RWPE1 (cell line): Measurements from ENCODE around the gene NCBP2L.

Source experiments
- CTCF ChIA-PET: fragments of 350-600 bp; sonication (Branson Sonifier 250); formaldehyde crosslinking; extraction: SDS; loops from one replicate; lab custom pipeline; 2021; lab: Yijun Ruan, JAX
- POLR2A ChIA-PET: fragments of 400-600 bp; formaldehyde crosslinking; extraction: SDS; loops from one replicate; lab custom pipeline; 2020; ENCODE audit warnings: antibody characterized with exemption; ENCODE audit not compliant: low non-redundant PET; lab: Yijun Ruan, JAX
- DNase-seq: peaks from one replicate; pipeline ENCODE4 v3.0.0; 2012; ENCODE audit warnings: low spot score
- H3K27ac ChIP-seq: fragments of 450-650 bp; 2 replicates; pipeline ENCODE4 v1.5.1; 2017
- CTCF ChIP-seq: fragments of 450-650 bp; conservative IDR thresholded peaks from 2 replicates; pipeline ENCODE4 v1.5.1; 2017; ENCODE audit warnings: low read depth, mild to moderate bottlenecking

Gene NCBP2L

GRCh38 chrX:107827852-107828251, 50.3 kb downstream of the NCBP2L start:
- ChIA-PET CTCF (no interaction called here), POLR2A (no interaction called here)
- no peak for DNase-seq
- no peak overlapping the region for H3K27ac ChIP-seq
- no peak for TF ChIP-seq CTCF

GRCh38 chrX:107829878-107830277, 52.3 kb downstream of the NCBP2L start:
- ChIA-PET CTCF (no interaction called here), POLR2A (no interaction called here)
- TF ChIP-seq CTCF: no peak
- no peak overlapping the region for H3K27ac ChIP-seq
- DNase-seq: no peak

- DNase-seq: no peak
- no peak overlapping the region for H3K27ac ChIP-seq
- ChIA-PET POLR2A (no interaction called here), CTCF (no interaction called here)
- TF ChIP-seq CTCF: no peak
Measured at GRCh38 chrX:107831071-107831730, 53.7 kb downstream of the NCBP2L start.

- no peak for TF ChIP-seq CTCF
- POLR2A ChIA-PET: no interaction called here
- no peak for DNase-seq
- no peak overlapping the region for H3K27ac ChIP-seq
- CTCF ChIA-PET: no interaction called here
Measured at GRCh38 chrX:107834275-107835201, 57.0 kb downstream of the NCBP2L start.

GRCh38 chrX:107836958-107837357, 59.4 kb downstream of the NCBP2L start:
- no peak for DNase-seq
- TF ChIP-seq CTCF: no peak
- POLR2A ChIA-PET: no interaction called here
- H3K27ac ChIP-seq: no peak overlapping the region
- CTCF ChIA-PET: no interaction called here

- ChIA-PET CTCF (interaction anchor here (0.7 kb wide), 1 partner anchor 1468 kb away, joined by 8 read pairs; no protein-coding TSS in a partner anchor), POLR2A (no interaction called here)
- no peak for DNase-seq
- TF ChIP-seq CTCF: no peak
- no peak overlapping the region for H3K27ac ChIP-seq
Measured at GRCh38 chrX:107840971-107841370, 63.4 kb downstream of the NCBP2L start.
